Activated T-cell treated with anti-CD3 and anti-CD28 coated beads, Interleukin-2, amount 50 U/mL, for 72 hours (primary cell): Measurements from ENCODE around the gene TSNAX. TPM values are rescaled to one million over a fixed set of nuclear protein-coding genes. Genes with fewer than 3 reads are reported as not detected.

ENCODE experiments used
- ATAC-seq, 2 donors: fragments of 150-1000 bp; cut with Tn5 transposase; replicated peaks in 1 of 2; 2 replicates each; pipeline ENCODE4 v1.10.0; 2021; ENCODE audit warnings: moderate library complexity in 2 of 2, mild to moderate bottlenecking in 1 of 2
- DNase-seq, 2 donors: peaks; one replicate each; pipeline ENCODE4 v3.0.0; 2021 to 2022; ENCODE audit warnings: mixed read lengths in 1 of 2
- H3K27ac Mint-ChIP-seq: one replicate; pipeline ENCODE4 v1.8.0; 2022; ENCODE audit warnings: mild to moderate bottlenecking, moderate library complexity, mixed read lengths
- H3K27me3 Mint-ChIP-seq: one replicate; pipeline ENCODE4 v1.8.0; 2022; ENCODE audit warnings: low read depth, mixed read lengths
- H3K36me3 Mint-ChIP-seq, 2 donors: one replicate each; pipeline ENCODE4 v1.8.0; 2022; ENCODE audit warnings: mixed read lengths in 2 of 2, mild to moderate bottlenecking in 1 of 2; ENCODE audit not compliant: insufficient read depth in 2 of 2
- H3K4me1 Mint-ChIP-seq: one replicate; pipeline ENCODE4 v1.8.0; 2022; ENCODE audit warnings: low read depth, mixed read lengths
- H3K4me3 Mint-ChIP-seq, 2 donors: one replicate each; pipeline ENCODE4 v1.8.0; 2022; ENCODE audit warnings: mild to moderate bottlenecking in 2 of 2, mixed read lengths in 2 of 2, moderate library complexity in 2 of 2
- H3K9me3 Mint-ChIP-seq, 2 donors: one replicate each; pipeline ENCODE4 v1.8.0; 2022; ENCODE audit warnings: mixed read lengths in 2 of 2
- total RNA-seq, 2 donors: library from RNA; stranded (reverse); gene quantifications; one replicate each; pipeline ENCODE4 v1.2.3, GENCODE V29; 2022

Gene TSNAX, protein sequence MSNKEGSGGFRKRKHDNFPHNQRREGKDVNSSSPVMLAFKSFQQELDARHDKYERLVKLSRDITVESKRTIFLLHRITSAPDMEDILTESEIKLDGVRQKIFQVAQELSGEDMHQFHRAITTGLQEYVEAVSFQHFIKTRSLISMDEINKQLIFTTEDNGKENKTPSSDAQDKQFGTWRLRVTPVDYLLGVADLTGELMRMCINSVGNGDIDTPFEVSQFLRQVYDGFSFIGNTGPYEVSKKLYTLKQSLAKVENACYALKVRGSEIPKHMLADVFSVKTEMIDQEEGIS
- 10 to 100 TPM; 37.4 to 39.2 TPM for total RNA-seq

DNA sequence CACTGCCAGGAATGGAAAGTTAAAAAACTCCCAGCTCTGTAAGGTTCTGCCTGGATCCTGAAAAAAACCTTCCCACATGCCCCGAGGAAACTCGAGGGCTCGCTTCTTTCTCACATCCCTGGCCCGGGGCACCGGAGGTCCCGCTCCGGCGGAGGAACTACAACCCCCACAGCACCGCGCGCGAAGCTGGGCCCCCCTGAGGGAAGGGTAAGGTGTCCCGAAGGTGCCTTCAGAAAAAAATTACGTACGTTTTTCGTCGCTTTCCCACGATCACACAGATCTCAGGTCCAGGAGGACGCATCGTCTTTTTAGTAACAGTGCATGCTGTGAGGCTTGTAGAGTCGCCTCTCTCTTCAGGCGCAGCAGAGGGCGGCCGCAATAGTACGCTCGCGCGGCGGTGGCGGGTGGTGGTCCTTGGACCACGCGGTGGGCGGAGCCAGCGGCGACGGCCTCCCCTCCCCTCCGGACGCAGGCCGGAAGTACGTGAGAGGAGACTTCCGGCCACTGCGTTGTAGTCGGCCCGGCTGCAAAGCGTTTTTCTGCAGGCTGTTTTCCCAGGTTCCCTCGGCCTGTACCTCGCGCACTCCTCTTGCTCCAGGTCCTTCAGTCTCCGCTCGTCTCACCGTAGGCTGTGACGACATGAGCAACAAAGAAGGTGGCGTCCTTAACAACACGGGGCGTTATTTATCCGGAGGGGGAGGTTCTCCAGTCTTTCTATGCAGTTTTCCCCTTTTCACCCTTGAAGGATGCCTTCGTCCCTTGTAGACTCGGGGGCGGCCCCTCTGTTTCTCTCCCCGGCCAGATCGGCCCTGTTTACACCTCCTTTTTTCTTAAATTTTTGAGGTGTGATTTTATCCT lies at the start of gene TSNAX:
TSNAX (plus strand) TSS at position 498 of the 858 bp plus-strand sequence; CDS start at position 640, 142 bp downstream.
- H3K4me3 Mint-ChIP-seq: peak within 1 kb of the TSS; percentile 95 to 98
- H3K36me3 Mint-ChIP-seq: peaks cover 3 to 8% of the 10 kb centered on the region in 2 donors
- H3K27ac Mint-ChIP-seq: peak within 1 kb of the TSS; percentile 99
- ATAC-seq (peak; percentile 97 to 98), DNase-seq (peak; percentile 92 to 93)
- H3K4me1 Mint-ChIP-seq: peaks cover 44% of the 10 kb centered on the region
- H3K9me3 Mint-ChIP-seq: no peaks in the 10 kb centered on the region
- no peaks in the 10 kb centered on the region for H3K27me3 Mint-ChIP-seq

DNA sequence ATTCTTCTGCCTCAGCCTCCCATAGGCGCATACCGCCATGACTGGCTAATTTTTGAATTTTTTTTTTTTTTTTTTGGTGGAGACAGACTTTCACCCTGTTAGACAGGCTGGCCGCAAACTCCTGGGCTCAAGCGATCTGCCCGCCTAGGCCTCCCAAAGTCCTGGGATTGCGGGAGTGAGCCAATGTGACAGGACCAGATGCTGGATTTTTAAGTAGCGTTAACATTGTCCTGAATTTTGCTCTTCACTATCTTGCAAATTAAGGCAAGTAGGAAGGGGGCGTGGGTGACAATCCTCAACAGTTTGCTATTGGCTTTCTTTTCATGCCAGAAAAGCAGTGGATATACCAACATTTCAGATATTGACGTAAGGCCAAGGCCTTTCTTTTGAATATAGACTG lies 49.7 kb upstream of the TSNAX start:
- H3K27ac Mint-ChIP-seq: no peak overlapping the region
- H3K36me3 Mint-ChIP-seq: no peaks in the 10 kb centered on the region
- H3K4me1 Mint-ChIP-seq: no peaks in the 10 kb centered on the region
- DNase-seq: no peak
- H3K27me3 Mint-ChIP-seq: peaks cover 17% of the 10 kb centered on the region
- no peaks in the 10 kb centered on the region for H3K9me3 Mint-ChIP-seq
- no peak for ATAC-seq
- no peak overlapping the region for H3K4me3 Mint-ChIP-seq

DNA sequence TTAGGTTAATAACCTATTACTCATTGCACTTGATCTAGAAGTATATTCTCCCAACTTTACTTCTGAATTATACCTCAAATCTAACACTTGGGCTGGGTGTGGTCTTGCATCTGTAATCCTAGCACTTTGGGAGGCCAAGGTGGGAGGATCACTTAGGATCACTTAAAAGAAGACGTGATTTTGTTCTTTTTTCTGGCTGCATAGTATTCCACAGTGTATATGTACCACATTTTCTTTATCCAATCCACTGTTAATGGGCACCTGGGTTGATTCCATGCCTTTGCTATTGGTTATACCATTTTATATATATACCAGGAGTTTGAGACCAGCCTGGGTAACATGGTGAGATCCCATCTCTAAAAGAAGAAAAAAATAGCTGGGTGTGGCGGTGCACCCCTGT lies 48.5 kb upstream of the TSNAX start:
- H3K36me3 Mint-ChIP-seq: no peaks in the 10 kb centered on the region
- no peak overlapping the region for H3K27ac Mint-ChIP-seq
- peaks cover 9% of the 10 kb centered on the region for H3K27me3 Mint-ChIP-seq
- no peaks in the 10 kb centered on the region for H3K4me1 Mint-ChIP-seq
- ATAC-seq: no peak
- H3K4me3 Mint-ChIP-seq: no peak overlapping the region
- no peaks in the 10 kb centered on the region for H3K9me3 Mint-ChIP-seq
- no peak for DNase-seq

DNA sequence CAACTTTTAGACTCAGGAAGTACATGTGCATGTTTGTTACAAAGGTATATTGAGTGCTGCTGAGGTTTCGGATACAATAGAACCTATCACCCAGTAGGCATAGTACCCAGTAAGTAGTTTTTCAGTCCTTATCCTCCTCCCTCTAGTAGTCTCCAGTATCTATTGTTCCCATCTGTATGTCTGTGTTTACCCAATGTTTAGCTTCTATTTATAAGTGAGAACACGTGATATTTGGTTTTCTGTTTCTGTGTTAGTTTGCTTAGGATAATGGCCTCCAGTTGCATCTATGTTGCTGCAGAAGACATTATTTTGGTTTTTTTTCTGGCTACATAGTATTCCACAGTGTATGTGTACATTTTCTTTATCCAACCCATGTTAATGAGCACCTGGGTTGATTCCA lies 47.2 kb upstream of the TSNAX start:
- H3K36me3 Mint-ChIP-seq: no peaks in the 10 kb centered on the region
- H3K4me1 Mint-ChIP-seq: no peaks in the 10 kb centered on the region
- H3K9me3 Mint-ChIP-seq: no peaks in the 10 kb centered on the region
- no peak for DNase-seq
- peaks cover 18% of the 10 kb centered on the region for H3K27me3 Mint-ChIP-seq
- H3K4me3 Mint-ChIP-seq: no peak overlapping the region
- H3K27ac Mint-ChIP-seq: no peak overlapping the region
- ATAC-seq: no peak

DNA sequence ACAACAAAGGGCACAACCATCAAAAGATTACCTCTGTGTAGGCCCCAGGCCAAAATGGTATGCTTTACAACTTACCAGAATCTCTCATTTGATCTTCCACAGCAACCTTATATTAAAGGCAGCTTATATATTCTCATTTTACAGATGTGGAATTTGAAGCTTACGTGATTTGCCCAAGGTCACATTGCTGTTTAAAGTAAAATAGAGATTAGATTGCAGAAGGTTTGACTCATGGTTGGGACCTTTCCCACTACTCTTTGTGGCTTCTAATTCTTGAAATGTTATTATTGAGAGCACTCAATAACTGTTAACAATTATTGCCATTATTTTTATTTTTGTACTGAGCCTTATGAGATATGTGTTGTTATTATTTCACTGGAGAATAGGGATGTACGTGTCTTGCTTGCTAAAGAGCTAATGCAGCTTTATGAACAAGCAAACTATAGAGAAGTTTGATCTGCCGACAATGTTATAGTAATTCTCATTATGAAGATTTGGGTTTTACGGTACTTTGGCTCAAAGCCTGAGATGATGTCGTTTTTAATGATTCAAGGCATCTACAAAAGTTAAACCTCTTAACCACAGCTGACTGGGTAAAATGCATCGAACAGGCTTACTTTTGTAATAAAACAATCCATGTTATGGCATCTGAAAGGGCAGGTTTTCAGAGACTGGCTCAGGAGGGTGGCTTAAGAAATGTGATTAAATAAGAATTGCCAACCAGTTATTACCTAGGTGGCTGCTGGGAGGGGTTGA lies 43.3 kb upstream of the TSNAX start:
- Mint-ChIP-seq H3K4me1 (no peaks in the 10 kb centered on the region), H3K4me3 (no peak overlapping the region), H3K9me3 (no peaks in the 10 kb centered on the region), H3K27ac (no peak overlapping the region), H3K36me3 (no peaks in the 10 kb centered on the region), H3K27me3 (peaks cover 16% of the 10 kb centered on the region)
- DNase-seq: no peak
- no peak for ATAC-seq

DNA sequence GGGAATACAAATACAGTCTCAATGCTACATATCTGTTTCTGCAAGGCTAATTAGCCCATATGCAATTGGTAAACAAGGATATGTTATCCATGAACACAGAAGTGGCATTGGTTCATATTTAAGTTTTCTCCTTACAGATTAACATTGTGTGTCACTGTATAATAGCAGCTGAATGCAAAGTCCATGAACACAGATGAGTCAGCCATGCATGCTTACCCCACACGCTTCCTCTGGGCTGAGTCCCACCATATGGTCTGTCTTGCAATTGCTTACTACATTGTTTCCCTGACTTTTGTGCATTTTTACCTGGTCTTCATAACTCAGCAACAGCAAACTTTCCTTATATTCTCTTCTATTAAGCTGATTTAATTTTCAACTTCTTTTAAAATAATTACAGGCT lies 41.5 kb upstream of the TSNAX start:
- Mint-ChIP-seq H3K27ac (no peak overlapping the region), H3K36me3 (no peaks in the 10 kb centered on the region), H3K9me3 (no peaks in the 10 kb centered on the region), H3K4me1 (no peaks in the 10 kb centered on the region), H3K27me3 (peaks cover 16% of the 10 kb centered on the region), H3K4me3 (no peak overlapping the region)
- DNase-seq (no peak), ATAC-seq (no peak)

DNA sequence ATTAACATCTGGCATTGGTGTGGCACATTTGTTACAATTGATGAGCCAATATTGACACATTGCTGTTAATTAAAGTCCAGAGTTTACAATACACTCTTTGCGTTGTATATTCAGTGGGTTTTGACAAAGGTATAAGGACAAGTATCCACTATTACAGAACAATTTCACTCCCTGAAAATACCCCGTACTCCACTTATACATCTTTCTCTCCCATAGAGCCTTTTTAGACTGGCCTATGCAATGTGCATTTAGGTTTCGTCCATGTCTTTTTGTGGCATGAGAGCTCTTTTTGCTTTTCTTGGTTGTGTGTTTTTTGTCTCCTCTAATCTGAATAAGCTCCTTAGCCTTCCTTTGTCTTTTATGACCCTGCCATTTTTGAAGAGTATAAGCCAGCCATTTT lies 40.6 kb upstream of the TSNAX start:
- DNase-seq: no peak
- H3K27me3 Mint-ChIP-seq: peaks cover 16% of the 10 kb centered on the region
- no peaks in the 10 kb centered on the region for H3K36me3 Mint-ChIP-seq
- H3K27ac Mint-ChIP-seq: no peak overlapping the region
- H3K4me1 Mint-ChIP-seq: no peaks in the 10 kb centered on the region
- no peak for ATAC-seq
- no peak overlapping the region for H3K4me3 Mint-ChIP-seq
- H3K9me3 Mint-ChIP-seq: no peaks in the 10 kb centered on the region

DNA sequence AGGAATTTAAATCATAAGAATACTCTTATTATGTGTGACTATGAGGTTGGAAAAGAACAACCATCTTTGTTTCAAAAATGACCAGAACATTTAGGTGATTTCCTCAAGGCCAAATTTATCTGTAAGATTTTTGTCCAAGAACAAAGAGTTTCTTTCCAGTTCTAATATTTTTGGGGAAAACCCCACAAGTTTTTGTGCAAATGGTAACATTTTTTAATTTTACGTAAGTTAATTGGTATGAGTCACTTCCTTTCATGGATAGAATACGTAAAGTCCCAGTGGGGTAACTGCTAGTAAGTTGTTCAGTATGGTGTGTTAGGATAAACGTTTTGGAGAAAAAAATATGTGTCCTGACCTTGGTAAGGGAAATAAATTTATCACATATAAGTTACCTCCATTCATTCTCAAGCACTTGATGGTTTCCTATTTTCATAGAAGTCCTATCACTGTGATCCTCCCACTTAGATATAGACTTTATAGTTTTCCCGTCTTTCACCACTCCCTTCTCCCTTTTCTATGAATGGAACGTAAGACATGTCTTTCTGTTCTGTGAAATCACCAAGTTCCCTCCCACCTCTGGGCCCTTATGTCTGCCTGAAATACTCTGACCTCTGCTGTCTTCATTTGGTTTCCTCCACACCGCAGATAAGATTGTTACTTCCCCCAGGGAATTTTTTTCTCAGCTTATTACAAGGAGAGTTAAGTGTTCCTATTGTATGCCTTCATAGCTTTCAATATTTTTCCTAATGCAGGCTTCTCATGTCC lies 34.9 kb upstream of the TSNAX start:
- peaks cover 5% of the 10 kb centered on the region for H3K4me1 Mint-ChIP-seq
- peaks cover 6 to 7% of the 10 kb centered on the region in 2 donors for H3K36me3 Mint-ChIP-seq
- no peak overlapping the region for H3K27ac Mint-ChIP-seq
- peaks cover 25% of the 10 kb centered on the region for H3K27me3 Mint-ChIP-seq
- DNase-seq (no peak), ATAC-seq (no peak)
- H3K4me3 Mint-ChIP-seq: peak overlapping the region in 1 of 2 donors; percentile 4
- peaks cover 10 to 11% of the 10 kb centered on the region in 2 donors for H3K9me3 Mint-ChIP-seq

DNA sequence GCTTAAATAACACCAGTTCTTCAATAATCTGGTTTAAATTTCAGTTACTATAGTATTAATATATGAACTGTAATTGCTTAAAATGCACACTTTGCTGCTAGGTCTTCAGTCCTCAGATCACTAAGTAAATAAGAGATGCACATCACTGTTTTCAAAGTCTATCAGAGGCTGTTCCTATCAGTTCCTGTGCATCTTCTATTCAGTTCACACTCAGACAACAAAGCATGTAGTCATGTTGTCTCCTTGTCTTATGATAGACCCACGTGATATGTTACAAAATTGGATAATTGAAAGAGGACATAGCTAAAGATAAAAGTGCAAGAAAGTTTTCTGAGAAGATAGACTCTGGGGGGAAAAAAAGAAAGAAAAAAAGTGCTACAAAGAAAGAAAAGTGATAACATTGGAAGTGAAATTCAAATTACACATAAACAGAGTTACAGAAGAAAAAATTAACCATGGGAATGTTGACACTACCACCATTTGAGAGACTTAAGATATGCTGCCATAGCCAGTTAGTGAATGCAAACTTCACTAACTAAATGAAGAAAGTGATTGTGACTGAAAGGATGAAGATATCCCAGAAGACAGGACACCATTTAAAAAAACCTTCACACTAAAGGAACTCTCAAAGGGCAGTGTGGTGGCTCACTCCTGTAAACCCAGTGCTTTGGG lies 33.9 kb upstream of the TSNAX start:
- DNase-seq (no peak), ATAC-seq (no peak)
- Mint-ChIP-seq H3K27ac (no peak overlapping the region), H3K4me3 (no peak overlapping the region), H3K36me3 (peaks cover 6 to 7% of the 10 kb centered on the region in 2 donors), H3K27me3 (peaks cover 25% of the 10 kb centered on the region), H3K9me3 (peaks cover 11 to 12% of the 10 kb centered on the region in 2 donors), H3K4me1 (peaks cover 5% of the 10 kb centered on the region)

DNA sequence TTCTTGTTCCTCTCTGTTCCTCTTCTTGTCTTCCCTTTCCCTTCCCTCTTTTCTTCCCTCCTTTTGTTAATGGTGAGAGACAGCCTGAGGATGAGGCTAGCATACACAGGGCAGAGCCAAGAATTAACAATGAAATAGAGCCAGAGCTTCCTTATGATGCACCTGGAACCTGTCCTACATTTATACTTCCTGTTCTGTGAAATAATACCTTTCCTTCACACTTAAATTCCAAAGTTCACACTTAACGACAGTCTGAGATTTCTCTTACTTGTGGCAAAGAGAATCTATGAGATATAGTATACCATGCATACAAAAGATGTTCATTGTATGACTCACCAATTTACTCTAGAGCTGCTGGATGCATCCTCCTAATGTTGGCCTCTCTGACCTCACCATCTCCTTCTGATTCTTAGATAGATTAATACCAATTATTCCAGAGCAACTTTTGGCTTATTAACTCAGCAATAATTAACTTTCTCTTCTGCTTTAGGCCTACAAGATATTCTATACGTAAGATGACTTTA lies 30.8 kb upstream of the TSNAX start:
- H3K4me1 Mint-ChIP-seq: peaks cover 5% of the 10 kb centered on the region
- H3K9me3 Mint-ChIP-seq: peaks cover 18% of the 10 kb centered on the region in 2 donors
- ATAC-seq: no peak
- H3K27ac Mint-ChIP-seq: no peak overlapping the region
- no peak for DNase-seq
- peaks cover 25% of the 10 kb centered on the region for H3K27me3 Mint-ChIP-seq
- peaks cover 9 to 11% of the 10 kb centered on the region in 2 donors for H3K36me3 Mint-ChIP-seq
- no peak overlapping the region for H3K4me3 Mint-ChIP-seq

DNA sequence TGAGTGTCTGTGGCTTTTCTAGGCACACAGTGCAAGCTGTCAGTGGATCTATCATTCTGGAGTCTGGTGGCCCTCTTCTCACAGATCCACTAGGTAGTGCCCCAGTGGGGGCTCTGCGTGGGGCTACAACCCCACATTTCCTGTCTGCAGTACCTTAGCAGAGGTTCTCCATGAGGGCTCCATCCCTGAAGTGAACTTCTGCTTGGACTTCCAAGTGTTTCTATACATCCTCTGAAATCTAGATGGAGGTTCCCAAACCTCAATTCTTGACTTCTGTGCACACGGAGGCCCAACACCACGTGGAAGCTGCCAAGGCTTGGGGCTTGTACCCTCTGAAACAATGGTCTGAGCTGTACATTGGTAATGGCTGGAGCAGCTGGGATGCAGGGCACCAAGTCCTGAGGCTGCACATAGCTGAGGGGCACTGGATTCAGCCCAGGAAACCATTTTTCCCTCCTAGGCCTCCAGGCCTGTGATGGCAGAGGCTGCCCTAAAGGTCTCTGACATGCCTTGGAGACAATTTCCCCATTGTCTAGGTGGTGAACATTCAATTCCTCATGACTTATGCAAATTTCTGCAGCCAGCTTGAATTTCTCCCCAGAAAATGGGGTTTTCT lies 29.2 kb upstream of the TSNAX start:
- Mint-ChIP-seq H3K27ac (no peak overlapping the region), H3K27me3 (peaks cover 27% of the 10 kb centered on the region), H3K4me1 (no peaks in the 10 kb centered on the region), H3K4me3 (no peak overlapping the region), H3K36me3 (peaks cover 11% of the 10 kb centered on the region in 2 donors), H3K9me3 (peaks cover 18% of the 10 kb centered on the region in 2 donors)
- DNase-seq (no peak), ATAC-seq (no peak)
